Measurements from ENCODE around the gene NXPH2.
A peak's percentile ranks its signal among the peaks of the same experiment; 100 is the strongest.
"Not testable (repeated sequence)": the region's sequence is repeated elsewhere in the genome, so short reads cannot be mapped to it uniquely, and the experiment has no call there.

Gene NXPH2

GRCh38 chr2:138711812-138712211, 68.4 kb downstream of the NXPH2 start:
- DNase-seq (ENCODE audit: low read depth in 2 of 2), result no peak

GRCh38 chr2:138708682-138709241, 71.4 kb downstream of the NXPH2 start:
- DNase-seq (ENCODE audit: low read depth in 2 of 2), result peak; percentile 37 to 43

DNA sequence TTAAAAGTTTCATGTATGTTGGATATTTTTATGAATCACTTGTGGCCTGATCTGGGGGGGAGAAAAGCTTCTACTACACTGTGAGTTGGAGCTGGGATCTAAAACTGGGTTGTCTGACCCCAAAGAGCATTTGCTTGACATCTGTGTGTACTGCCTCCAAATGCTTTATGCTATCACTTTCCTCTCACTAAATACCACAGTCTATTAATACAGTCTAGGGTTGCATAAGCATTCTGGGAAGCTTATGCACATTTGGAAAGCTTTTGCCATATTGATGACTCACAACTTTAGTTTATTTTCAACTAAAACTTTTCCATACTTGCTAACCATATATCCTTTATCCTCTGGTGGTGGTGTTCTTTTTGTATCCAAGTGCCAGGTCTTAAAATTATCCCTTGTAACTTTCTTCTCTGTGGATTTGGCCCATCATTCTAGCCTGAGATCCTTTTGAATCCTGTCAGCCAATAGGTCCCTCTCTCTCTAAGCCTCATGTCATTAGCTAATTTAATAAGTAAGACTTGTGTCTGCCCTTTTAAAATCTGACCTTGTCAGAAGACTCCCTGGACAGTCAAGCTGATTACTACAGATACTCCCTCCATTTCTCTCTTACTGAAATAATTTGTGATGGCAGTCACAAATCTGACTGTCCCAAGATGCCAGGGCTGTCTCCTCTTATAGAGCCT, 72.7 kb downstream of the NXPH2 start:
- peak; percentile 84 for DNase-seq (ENCODE audit: low read depth in 2 of 2)

GRCh38 chr2:138703242-138703641, 76.9 kb downstream of the NXPH2 start:
- no peak for DNase-seq (ENCODE audit: low read depth in 2 of 2)

GRCh38 chr2:138700716-138701115, 79.5 kb downstream of the NXPH2 start:
- no peak for DNase-seq (ENCODE audit: low read depth in 2 of 2)

DNA sequence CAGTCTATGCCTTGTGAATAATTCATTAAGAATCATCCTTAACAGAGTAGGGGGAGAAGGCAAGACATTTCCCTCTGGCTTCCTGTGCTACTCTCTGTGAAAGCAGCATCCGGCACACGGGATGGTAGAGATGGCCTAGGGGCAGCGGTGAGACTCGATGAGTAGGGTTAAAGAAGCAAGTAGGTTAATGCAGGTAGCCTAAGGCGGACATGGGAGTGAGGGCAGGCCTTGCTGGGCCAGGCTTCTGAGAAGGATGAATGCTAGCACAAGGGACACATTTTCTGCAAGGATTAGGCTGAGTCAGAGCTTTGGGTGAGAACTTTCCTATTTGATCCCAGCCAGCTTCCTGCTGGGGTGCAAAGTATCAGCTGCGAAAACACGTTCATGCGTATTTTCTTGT, 80.8 kb downstream of the NXPH2 start:
- no peak for DNase-seq (ENCODE audit: low read depth in 2 of 2)

GRCh38 chr2:138698428-138698827, 81.8 kb downstream of the NXPH2 start:
- no peak for DNase-seq (ENCODE audit: low read depth in 2 of 2)

GRCh38 chr2:138691667-138692066, 88.5 kb downstream of the NXPH2 start:
- no peak for DNase-seq (ENCODE audit: low read depth in 2 of 2)

DNA sequence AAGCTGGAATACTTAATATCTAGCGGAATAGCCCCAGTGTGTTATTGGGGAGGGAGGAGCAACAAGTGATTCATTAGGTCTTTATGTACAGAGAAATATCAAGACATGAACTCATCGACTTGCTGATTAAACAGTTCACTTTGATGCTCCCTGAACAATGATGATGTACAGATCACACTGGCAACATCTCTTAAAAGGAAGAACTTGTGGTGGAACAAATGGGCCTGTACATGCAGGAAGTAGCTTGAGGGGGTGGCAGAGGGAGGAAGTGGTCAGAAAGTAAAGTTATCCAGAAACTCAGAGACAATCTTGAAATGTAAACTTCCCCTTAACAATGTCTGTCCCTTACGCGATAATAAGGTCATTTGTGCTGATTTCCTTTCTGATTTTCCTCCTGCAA, 90.5 kb downstream of the NXPH2 start:
- no peak for DNase-seq (ENCODE audit: low read depth in 2 of 2)

DNA sequence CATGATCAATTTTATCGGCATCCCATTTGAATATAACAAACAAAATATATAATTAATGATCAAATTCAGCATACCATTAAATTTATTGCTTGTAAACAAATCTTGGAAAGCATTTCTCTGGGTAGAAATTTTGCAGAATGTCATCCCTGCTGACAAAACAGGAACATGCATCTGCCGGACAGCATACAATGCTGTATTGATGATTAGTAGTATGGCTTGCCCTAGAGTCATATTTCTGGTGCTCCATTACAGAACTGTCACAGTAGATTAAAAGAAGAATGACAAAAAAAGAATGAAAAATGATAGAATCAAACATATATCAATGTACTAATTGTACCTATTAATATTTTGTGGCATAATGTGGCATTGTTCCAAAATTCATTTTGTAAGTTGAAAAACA, 98.0 kb downstream of the NXPH2 start:
- DNase-seq (ENCODE audit: low read depth in 2 of 2), result no peak

DNA sequence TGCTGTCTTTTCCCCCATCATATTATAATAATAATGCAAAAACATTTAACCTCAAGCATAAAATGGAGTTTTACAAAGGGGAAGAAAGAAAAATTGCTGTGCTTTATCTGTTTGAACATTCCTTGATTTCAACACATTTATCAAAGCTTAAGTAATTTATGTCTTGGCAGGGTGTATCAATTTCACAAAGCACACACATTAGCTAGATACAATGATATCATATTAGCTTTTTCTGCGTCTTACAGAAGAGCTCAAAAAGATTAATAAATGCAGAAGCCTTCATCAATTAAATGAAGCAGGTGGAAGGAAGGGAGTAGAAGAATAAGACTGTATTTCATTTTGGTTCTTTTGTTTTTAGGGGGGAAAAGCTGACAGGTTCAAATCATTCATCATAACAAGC, 103.0 kb downstream of the NXPH2 start:
- DNase-seq (ENCODE audit: low read depth in 2 of 2), result no peak

DNA sequence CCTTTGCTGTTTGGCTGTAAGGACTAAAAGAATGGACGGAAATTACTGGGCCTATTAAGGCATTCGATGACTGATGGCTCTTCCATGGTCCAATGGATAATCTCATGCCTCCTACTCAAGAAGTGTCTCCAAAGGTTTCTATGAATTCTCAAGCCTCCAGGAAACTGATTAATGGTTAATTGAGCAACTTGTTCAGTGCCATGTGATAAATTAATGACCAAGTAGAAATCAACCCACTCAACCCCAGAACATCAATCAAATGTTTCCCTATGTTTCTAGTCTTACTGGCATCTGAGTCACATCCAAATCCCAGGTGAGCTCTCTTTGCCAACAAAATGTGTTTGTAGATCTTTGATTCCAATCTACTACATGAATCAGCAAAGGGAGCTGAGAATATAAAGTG, 103.6 kb downstream of the NXPH2 start:
- no peak for DNase-seq (ENCODE audit: low read depth in 2 of 2)

- DNase-seq (ENCODE audit: low read depth in 2 of 2), result no peak
Observed at GRCh38 chr2:138671566-138671965, 108.6 kb downstream of the NXPH2 start.

DNA sequence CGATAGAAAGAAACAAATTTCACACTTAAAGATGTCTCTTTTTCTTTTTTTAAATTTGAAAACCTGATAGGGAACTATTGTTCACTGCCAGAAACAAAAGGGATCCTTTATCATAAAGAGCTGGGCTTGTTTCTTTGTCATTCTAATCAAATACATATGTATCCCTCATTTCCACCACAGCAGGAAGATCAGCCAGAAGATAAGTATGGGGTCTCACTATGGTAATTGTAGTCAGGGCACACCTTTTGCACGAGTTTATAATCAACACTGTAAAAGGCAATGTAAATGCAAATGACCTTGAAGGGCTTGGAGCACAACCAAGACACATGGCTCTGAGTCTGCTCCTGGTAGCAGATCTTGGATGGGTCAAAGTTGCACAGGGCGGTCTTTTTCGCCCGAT, 109.5 kb downstream of the NXPH2 start:
- no peak for DNase-seq (ENCODE audit: low read depth in 2 of 2)

DNA sequence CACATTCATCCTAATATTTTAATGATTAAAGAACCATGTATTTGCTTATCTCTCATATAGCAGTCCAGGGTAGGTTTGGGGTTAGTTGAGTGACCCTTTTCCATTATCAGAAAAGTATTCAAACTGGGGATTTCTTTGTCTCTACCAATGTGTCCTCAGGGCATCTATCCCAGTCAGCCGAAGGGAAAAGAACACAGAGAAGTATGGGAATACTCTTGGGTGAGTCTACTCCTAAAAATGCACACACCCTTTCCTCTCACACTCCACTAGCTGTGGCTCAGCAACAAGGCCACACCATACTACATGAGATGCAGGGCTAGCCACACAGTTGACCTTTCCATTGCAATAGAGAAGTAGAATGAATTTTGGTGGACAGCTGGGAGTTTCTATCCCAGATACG, 114.3 kb downstream of the NXPH2 start:
- no peak for DNase-seq (ENCODE audit: low read depth in 2 of 2)

DNA sequence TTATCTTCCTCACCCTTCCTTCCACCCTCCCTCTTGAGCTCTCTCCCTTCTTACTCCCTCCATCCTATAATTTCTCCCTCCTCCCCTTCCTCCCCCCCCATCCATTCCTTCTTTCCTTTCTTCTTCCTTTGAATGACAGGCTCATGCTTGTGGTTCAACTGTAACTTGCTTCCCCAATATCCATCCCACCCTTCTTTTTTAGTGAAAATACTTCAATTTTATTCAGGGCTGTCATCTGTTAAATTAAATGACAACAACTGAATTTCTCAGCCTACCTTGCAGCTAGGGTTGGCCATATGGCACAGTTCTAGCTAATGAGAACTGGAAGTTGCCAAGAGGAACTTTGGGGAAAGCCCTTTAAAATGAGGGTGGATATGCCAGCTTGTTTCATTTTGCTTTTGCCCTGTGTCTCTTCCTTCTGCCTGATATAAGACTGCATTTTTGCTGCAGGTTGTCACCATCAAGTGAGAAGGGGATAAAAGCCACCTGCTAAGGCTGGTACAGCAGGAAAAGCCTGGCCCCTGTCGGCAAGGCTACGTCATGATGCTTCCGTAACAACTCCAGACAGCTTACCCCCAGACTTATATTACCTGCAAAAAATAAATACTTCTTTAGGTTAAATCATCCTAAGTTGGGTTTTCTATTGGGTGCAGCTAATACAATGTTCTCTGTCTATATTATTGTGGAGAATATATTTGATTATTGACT, 121.8 kb downstream of the NXPH2 start:
- DNase-seq (ENCODE audit: low read depth in 2 of 2), result no peak

- DNase-seq (ENCODE audit: low read depth in 2 of 2), result no peak
Observed at GRCh38 chr2:138654146-138654545, 126.0 kb downstream of the NXPH2 start.

DNA sequence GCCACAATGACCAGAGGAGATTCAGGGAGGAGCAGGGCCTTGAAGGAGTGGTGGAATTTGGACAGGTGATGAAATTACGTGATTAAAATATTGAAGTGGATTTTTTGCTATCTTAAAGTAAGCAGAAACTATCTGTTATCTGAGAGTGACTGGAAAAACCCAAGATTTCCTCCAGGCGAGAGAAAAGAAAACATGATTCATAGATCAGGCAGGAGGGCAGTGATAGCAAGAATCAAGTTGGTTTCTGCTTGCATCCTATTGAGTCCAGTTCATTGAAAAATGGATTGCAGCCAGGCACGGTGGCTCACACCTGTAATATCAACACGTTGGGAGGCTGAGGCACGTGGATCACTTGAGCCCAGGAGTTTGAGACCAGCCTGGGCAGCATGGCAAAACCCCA, 127.8 kb downstream of the NXPH2 start:
- no peak for DNase-seq (ENCODE audit: low read depth in 2 of 2)

DNA sequence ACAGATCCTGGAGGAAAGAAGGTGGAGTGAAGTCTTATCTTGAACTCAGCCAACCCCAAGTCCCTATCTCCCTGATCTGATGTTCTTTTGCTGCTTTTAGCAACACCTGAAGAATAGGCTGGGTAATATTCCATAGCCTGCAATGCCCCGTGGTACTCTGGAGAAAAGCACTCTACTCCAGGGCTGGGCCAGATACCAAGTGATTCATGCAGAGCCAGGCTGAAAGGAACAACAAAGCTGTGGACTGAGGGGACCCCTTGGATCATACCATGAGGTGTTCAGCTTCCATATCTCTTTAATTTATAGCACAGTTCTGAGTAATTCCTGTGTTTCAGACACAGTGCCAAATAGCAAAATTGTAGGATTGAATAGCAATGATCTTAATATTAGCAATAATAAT, 130.6 kb downstream of the NXPH2 start:
- DNase-seq (ENCODE audit: low read depth in 2 of 2), result no peak

DNA sequence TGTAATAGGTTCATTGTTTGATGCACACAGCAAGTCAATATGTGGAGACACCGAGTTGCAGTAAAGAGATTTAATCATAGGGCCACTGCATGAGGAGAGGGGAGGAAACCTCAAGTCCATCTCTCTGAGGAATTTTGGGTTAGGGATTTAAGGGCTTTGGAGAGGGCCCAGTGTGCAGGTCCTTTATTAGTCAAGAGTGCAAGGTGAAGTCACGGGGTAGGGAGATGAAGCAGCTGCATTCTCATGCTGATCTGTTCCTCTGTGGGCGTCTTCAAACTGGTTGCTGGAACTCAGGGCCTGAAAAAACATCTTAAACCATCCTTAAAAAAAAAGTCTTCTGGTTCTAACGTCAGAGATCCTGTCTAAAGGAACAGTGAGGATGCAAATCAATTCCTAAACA, 131.6 kb downstream of the NXPH2 start:
- DNase-seq (ENCODE audit: low read depth in 2 of 2), result no peak

- not testable (repeated sequence) for DNase-seq (ENCODE audit: low read depth in 2 of 2)
Observed at GRCh38 chr2:138644776-138645175, 135.4 kb downstream of the NXPH2 start.

DNA sequence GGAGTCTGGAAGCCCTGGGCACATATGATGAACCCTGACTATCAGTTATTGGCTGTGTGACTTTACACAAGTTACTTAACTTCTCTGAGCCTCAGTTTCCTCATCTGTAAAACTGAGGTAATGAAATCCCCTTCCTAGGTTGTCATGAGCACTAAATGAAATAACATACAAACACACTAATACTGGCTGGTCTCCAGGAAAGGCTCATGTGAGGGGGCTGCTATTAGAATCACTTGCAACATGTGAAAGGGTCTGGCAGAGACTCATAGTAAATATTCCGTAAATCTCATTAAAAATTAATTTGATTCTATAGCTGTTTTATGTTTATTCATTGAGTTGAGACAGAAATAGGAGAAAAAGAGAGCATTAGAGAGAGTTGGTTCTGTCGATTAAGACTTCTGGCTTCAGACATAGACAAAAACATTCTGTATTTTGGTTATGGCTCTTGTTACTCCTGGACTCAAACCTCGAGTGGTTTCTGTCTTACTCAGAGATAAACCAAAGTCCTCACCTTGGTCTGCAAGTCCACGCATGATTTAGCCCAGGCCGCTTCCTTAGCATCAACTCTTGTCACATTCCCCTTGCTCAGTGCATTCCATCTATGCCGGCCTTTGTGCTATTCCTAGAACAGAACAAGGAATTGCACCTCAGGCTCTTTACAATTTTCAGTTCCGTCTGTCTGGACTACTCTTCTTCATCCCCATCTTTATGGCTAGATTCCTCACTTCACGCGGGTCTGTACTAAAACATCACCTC, 139.1 kb downstream of the NXPH2 start:
- no peak for DNase-seq (ENCODE audit: low read depth in 2 of 2)

DNA sequence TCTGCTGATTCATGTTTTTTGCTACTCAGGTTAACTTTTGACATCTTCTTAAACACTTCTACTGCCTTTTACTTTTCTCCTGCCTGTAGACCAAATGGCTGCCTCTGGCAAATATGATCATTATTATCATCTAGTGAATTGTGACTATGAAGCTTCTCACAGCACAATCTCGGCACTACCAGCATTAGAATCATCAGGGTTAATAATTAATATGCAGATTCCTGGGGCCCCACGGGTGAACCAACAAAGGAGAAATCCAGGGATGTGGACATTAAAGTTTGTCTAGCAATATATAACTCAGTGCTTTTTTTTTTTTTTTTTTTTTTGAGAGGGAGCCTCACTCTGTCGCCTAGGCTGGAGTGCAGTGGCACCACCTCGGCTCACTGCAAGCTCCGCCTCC, 142.5 kb downstream of the NXPH2 start:
- DNase-seq (ENCODE audit: low read depth in 2 of 2), result no peak

Data from fibroblast of skin of left quadriceps (primary cell).